T-helper 22 cell (primary cell): ENCODE data around the gene KANSL1.
"Not testable (repeated sequence)": the region's sequence is repeated elsewhere in the genome, so short reads cannot be mapped to it uniquely, and the experiment has no call there.

Experiments
- DNase-seq: peaks from one replicate; pipeline ENCODE4 v3.0.0-alpha.2; 2020; ENCODE audit warnings: low read depth

KANSL1 gene

GRCh38 chr17:46136820-46137219, 56.4 kb downstream of the KANSL1 start:
- DNase-seq = no peak

- DNase-seq = no peak
Observed at GRCh38 chr17:46135879-46136563, 57.2 kb downstream of the KANSL1 start.

GRCh38 chr17:46135126-46135812, 58.0 kb downstream of the KANSL1 start:
- DNase-seq = no peak

- no peak for DNase-seq
Observed at GRCh38 chr17:46129302-46129701, 63.9 kb downstream of the KANSL1 start.

- no peak for DNase-seq
Observed at GRCh38 chr17:46128453-46128852, 64.8 kb downstream of the KANSL1 start.

GRCh38 chr17:46127524-46127923, 65.7 kb downstream of the KANSL1 start:
- no peak for DNase-seq

GRCh38 chr17:46126840-46127239, 66.4 kb downstream of the KANSL1 start:
- DNase-seq = no peak

- no peak for DNase-seq
Observed at GRCh38 chr17:46125831-46126230, 67.4 kb downstream of the KANSL1 start.

- DNase-seq = no peak
Observed at GRCh38 chr17:46124695-46125592, 68.3 kb downstream of the KANSL1 start.

GRCh38 chr17:46123607-46124006, 69.6 kb downstream of the KANSL1 start:
- DNase-seq = no peak

GRCh38 chr17:46122486-46122871, 70.8 kb downstream of the KANSL1 start:
- no peak for DNase-seq

GRCh38 chr17:46121841-46122485, 71.3 kb downstream of the KANSL1 start:
- no peak for DNase-seq

GRCh38 chr17:46121165-46121764, 72.0 kb downstream of the KANSL1 start:
- no peak for DNase-seq

- DNase-seq = no peak
Observed at GRCh38 chr17:46120537-46120936, 72.7 kb downstream of the KANSL1 start.

- DNase-seq = no peak
Observed at GRCh38 chr17:46120078-46120477, 73.2 kb downstream of the KANSL1 start.

- no peak for DNase-seq
Observed at GRCh38 chr17:46118964-46119363, 74.3 kb downstream of the KANSL1 start.

- no peak for DNase-seq
Observed at GRCh38 chr17:46117850-46118696, 75.2 kb downstream of the KANSL1 start.

- no peak for DNase-seq
Observed at GRCh38 chr17:46117117-46117516, 76.1 kb downstream of the KANSL1 start.

GRCh38 chr17:46115699-46116098, 77.5 kb downstream of the KANSL1 start:
- no peak for DNase-seq

GRCh38 chr17:46111236-46111635, 82.0 kb downstream of the KANSL1 start:
- DNase-seq = not testable (repeated sequence)

GRCh38 chr17:46110219-46110618, 83.0 kb downstream of the KANSL1 start:
- DNase-seq = no peak
